Inferior parietal cortex (tissue), 1 donor: Measurements from ENCODE around the gene C16orf92.
A peak's percentile ranks its signal among the peaks of the same experiment; 100 is the strongest.

ENCODE experiments used
- DNase-seq: peaks from one replicate; pipeline ENCODE4 v3.0.0-alpha.2; 2016; ENCODE audit errors: extremely low spot score

The C16orf92 gene

GRCh38 chr16:30022887-30023286, at the start of gene C16orf92:
TSS of gene C16orf92 (plus strand) at chr16:30023198. CDS start at chr16:30023341, 143 bp downstream.
- no peak for DNase-seq

- peak; percentile 97 for DNase-seq
Measured at GRCh38 chr16:29973384-29974246, 49.4 kb upstream of the C16orf92 start, which contains the start of gene TAOK2. TSS of gene TAOK2 (plus strand) at chr16:29973868. CDS start at chr16:29977773, 3,905 bp downstream.

GRCh38 chr16:29974291-29975133, 48.5 kb upstream of the C16orf92 start:
- peak; percentile 2 for DNase-seq

GRCh38 chr16:29975134-29975538, 47.9 kb upstream of the C16orf92 start:
- DNase-seq: no peak

GRCh38 chr16:29975811-29976511, 47.0 kb upstream of the C16orf92 start:
- peak; percentile 8 for DNase-seq

- DNase-seq: no peak
Measured at GRCh38 chr16:29977063-29977825, 45.8 kb upstream of the C16orf92 start.

GRCh38 chr16:29978081-29978480, 44.9 kb upstream of the C16orf92 start:
- no peak for DNase-seq

GRCh38 chr16:29978564-29979270, 44.3 kb upstream of the C16orf92 start:
- no peak for DNase-seq

GRCh38 chr16:29982560-29983419, 40.2 kb upstream of the C16orf92 start:
- DNase-seq: no peak

GRCh38 chr16:29983420-29984136, 39.4 kb upstream of the C16orf92 start:
- no peak for DNase-seq

- no peak for DNase-seq
Measured at GRCh38 chr16:29984137-29984763, 38.7 kb upstream of the C16orf92 start.

- no peak for DNase-seq
Measured at GRCh38 chr16:29984764-29985147, 38.2 kb upstream of the C16orf92 start.

- DNase-seq: no peak
Measured at GRCh38 chr16:29985271-29985811, 37.7 kb upstream of the C16orf92 start.

- DNase-seq: no peak
Measured at GRCh38 chr16:29986231-29986630, 36.8 kb upstream of the C16orf92 start.

- no peak for DNase-seq
Measured at GRCh38 chr16:29986931-29987330, 36.1 kb upstream of the C16orf92 start.

GRCh38 chr16:29987371-29988085, 35.5 kb upstream of the C16orf92 start:
- no peak for DNase-seq

- no peak for DNase-seq
Measured at GRCh38 chr16:29988346-29989075, 34.5 kb upstream of the C16orf92 start.
